KG1 (cell line): Measurements from ENCODE around the gene EYS.
"Not testable (repeated sequence)": the region's sequence is repeated elsewhere in the genome, so short reads cannot be mapped to it uniquely, and the experiment has no call there.

Experiments
- DNase-seq: peaks from one replicate; lab custom pipeline; 2025; lab: John Stamatoyannopoulos, UW

The EYS gene

DNA sequence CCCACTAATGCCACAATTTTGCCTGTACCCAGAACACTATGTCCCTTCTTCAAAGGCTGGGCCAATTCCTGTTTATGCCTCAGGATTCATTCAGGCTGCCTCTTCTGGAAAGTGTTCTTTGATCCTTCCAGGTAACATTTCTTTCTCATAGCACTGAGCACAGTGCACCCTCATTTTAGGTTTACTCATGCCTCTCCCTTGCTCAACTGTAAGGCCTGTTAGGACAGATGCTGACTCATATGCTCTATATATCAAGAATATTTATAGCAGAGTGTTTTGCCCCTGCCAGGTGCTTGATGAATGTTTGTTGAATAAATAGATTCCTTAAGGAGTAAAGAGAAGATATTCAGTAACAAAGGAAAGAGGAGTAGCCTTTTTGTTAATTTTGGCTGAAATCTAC lies 1807.5 kb downstream of the EYS start:
- no peak for DNase-seq

- DNase-seq, result no peak
Measured at GRCh38 chr6:63897952-63898351, 1809.1 kb downstream of the EYS start.

DNA sequence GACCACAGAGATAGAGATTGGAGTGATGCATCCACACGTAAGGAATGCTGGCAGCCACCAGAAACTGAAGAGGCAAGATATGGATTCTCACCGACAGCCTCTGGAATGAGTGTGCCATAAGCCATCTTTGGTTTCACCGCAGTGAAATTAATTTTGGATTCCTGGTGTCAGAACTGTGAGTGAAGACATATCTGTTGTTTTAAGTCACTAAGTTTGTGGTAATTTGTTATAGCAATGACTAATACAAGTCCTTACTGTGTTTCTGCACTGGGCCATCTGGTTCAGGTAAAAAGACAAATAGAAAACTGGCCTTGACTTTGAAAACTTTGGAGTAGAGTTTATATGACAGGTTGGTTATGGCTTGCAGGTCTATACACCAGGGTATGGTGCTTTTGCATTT lies 1809.6 kb downstream of the EYS start:
- DNase-seq, result no peak

GRCh38 chr6:63888416-63888815 lies 1818.6 kb downstream of the EYS start:
- DNase-seq, result no peak

DNA sequence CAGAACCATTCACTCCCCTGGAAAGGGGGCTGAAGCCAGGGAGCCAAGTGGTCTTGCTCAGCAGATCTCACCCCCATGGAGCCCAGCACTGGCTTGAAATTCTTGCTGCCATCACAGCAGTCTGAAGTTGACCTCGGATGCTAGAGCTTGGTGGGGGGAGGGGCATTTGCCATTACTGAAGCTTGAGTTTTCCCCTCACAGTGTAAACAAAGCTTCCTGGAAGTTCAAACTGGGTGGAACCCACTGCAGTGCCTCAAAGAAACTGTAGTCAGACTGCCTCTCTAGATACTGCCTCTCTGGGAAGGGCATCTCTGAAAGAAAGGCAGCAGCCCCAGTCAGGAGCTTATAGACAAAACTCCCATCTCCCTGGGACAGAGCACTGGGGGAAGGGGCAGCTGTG lies 1819.2 kb downstream of the EYS start:
- not testable (repeated sequence) for DNase-seq

DNA sequence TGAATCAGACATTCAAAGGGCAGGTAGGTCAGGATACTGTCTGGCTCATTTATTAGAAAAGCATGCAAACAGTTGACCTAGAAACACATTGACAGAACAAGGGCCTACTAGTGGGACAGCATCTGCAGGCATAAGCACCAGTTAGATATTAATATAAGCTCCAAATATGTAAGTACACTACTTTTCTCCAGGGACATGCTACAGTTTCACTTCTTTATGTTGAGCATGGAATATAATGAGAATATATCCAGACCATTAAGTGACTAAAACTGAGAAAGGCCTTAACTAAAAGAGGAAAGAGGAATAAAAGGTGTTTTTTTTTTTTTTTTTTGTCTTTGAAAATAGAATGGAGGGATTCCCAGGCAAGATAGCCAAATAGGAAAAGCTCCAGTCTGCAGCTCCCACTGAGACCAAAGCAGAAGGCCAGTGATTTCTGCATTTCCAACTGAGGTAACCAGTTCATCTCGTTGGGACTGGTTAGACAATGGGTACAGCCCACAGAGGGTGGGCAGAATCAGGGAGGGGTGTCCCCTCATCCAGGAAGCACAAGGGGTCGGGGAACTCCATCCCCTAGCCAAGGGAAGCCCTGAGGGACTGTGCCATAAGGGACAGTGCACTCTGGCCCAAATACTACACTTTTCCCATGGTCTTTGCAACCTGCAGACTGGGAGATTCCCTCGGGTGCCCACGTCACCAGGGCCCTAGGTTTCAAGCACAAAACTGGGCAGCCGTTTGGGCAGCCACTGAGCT lies 1819.8 kb downstream of the EYS start:
- DNase-seq, result no peak

DNA sequence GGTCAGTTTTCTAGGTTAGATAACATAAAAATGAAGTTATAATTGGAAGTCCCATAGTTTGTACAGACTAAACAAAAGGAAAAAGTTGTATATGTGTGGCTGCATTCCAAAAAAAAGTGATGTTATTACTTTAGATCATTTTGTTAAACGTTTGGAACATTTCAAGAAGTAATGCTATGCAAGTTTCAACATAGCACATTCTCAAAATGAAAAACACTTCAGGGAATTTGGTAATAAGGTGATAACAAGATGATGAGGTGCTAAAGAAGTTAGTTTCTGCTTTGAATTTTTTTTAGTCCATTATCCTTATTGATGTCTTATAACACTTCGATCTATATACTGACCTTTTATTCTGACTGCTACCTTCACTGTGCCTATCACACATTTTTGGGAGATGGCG lies 1820.7 kb downstream of the EYS start:
- no peak for DNase-seq

GRCh38 chr6:63883597-63883996 lies 1823.4 kb downstream of the EYS start:
- DNase-seq, result no peak

DNA sequence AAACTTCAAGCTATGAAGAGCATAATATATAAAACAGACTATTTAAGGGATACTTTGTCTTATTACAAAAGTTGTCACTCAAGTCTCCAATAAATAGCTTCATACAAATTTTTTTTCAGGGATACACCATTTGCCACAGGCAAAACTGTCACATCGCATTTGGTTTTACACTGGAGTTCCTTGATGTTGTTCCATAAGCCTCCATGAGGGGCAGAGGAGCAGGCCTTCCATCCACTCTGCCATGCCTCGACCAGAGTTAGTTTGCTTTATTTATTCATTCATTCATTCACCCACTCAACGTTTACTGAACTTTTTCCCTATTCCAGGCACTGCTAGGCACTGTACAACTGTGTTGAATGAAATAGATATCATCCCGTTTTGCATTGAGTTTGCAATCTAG lies 1824.8 kb downstream of the EYS start:
- no peak for DNase-seq

- DNase-seq, result no peak
Measured at GRCh38 chr6:63881791-63882190, 1825.2 kb downstream of the EYS start.

DNA sequence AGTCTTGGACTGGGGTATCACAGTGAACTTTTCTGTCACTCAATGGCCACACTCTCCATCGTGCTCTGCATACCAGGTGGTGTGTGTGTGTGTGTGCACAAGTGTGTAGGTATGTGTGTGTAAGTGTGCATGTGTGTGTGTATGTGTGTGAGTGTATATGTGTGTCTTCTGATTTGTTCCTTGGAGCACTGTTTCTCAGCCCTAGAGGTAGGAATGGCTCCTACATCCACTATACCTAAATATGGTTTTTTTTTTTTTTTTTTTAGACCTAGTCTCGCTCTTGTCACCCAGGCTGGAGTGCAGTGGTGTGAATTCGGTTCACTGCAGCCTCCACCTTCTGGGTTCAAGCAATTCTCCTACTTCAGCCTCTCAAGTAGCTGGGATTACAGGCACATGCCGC lies 1834.8 kb downstream of the EYS start:
- DNase-seq, result no peak

DNA sequence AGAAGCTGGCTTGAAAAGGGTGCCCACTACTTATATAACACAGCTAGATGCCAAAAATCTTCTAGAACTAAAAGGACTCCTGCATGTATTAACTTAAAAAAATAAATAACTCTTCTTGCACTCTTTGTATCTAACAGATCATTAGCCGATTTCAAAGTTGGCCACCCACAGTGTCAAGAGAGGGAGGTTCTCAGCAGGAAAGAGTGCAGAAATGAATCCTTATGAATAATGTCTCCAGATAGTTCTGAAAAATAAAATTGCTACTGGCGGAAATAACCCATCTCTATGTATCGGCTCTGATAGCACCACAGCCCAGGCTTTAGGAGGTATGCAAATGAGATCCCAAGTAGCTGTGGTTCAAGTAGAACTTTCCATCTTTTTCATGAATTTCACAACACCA lies 1838.7 kb downstream of the EYS start:
- DNase-seq, result no peak

- no peak for DNase-seq
Measured at GRCh38 chr6:63864671-63865318, 1842.2 kb downstream of the EYS start.

- DNase-seq, result no peak
Measured at GRCh38 chr6:63864061-63864460, 1843.0 kb downstream of the EYS start.

DNA sequence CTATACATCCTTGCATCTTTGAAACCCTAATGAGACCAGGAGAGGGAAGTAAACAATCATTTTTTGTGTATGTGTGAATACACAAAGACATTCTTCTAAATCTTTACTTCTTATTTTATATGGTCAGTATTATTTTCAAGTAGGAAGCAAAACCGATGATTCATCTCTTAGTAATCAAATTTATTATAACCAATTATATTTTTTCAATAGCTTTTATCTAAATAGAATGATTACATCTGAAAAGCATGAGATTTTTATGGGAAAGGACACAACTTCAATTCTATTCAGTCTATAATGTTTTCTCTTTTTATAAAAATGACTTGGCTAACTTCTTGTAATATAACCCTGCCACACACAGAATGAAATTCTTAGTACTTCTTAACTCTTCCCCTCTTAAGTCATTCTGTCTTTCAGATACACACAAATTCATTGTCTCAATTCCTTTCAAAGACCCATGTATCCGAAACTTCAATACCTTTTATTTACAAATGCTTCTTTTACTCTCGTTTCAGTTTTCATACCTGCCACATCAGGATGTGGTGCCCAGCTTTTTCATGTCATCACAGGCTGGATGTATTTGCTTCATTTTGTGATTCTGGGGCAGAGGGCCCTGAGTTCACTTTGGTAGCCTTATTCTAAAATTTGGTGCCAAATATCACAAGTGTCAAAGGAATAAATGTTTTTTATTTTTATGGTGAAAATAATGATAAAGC lies 1844.4 kb downstream of the EYS start:
- no peak for DNase-seq

DNA sequence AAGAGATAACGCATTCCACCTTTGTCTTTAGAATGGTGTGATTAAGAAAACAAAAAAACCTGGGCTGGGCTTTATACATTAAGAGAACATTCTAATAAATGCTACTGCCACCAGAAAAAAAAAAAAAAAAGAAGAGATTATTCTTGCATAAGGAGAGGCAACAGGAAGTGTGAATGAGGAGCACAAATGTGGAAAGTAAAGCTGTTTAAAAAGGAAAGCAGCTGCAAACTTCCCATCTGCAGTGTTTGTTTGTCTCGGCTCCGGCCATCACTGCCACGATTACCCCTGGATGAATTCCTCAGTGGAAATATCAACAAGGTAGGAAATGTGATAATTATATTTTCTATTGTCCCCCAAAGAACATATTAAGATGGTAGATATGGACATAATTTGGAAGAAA lies 1847.5 kb downstream of the EYS start:
- no peak for DNase-seq

DNA sequence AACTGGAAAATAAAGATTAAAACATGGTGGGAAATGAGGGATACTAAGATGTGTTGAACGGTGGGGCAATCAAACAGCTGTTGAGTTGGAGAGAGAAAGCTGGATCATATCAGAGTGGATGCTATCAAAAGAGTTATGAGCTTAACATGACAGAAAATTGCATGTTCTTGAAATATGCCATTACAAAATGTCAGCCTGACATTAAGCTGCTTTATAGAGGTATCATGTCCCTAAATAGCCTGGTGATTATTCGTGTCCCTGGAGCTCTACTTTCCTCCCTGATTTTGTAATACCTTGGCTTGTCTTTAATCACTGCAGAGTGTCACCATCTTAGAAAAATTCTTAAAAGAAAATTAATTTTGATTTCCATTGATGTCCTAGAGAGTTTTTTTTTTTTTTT lies 1848.3 kb downstream of the EYS start:
- DNase-seq, result no peak

DNA sequence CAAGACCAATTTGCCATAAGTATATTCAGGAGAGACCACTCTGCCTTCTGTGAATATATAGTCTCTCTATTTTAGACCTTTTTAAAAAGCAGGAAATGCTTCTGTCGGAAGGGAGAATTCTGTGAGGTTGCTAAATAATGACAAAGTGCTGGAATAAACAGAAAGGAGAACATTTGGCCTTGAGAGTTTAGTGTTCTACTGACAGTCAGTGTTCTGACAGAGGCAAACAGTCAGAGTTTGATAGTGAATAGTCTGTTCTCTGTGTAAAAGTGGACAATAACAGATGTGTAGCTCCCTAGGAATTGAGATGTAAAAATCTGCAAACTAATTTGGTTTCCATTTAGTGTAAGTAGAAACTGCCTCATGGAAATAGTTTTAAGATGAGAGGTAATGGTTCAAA lies 1850.8 kb downstream of the EYS start:
- DNase-seq, result no peak

DNA sequence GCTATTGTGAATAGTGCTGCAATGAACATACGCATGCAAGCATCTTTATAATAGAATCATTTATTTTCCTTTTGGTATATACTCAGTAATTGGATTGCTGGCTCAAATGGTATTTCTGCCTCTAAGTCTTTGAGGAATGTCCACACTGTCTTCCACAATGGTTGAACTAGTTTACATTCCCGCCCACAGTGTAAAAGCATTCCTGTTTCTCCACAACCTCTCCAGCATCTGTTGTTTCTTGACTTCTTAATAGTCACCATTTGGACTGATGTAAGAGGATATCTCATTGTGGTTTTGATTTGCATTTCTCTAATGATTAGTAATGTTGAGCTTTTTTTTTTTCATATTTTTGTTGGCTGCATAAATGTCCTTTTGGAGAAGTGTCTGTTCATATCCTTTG lies 1862.7 kb downstream of the EYS start:
- DNase-seq, result no peak

- no peak for DNase-seq
Measured at GRCh38 chr6:63839485-63839884, 1867.5 kb downstream of the EYS start.

DNA sequence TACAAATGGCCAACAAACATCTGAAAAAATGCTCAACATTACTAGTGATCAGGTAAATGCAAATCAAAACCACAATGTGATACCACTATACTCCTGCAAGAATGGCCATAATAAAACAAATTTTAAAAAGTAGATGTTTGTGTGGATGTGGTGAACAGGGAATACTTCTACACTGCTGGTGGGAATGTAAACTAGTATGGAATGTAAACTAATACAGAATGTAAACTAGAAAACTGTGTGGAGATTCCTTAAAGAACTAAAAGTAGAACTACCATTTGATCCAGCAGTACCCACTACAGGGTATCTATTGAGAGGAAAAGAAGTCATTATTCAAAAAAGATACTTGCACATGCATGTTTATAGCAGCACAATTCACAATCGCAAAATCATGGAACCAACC lies 1878.3 kb downstream of the EYS start:
- DNase-seq, result not testable (repeated sequence)

DNA sequence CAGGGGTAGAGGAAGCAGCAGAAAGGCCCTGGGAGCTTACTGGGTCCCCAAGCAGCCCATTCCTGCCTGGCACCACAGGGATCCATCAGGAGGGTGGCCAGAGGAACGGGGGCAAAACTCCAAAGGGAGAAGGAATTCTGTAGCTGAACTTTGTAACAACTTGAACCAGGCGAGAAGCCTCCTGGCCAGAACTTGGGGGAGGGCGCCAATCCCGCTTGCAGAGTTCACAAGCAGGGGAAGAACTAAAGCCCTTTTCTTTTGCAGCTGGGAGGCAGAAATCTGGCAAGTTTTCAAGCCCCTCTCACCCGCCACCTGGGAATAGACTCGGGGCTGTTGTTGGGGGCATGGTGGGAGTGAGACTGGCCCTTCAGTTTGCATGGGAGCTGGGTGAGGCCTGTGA lies 1882.3 kb downstream of the EYS start:
- DNase-seq, result no peak

GRCh38 chr6:63821442-63821841 lies 1885.6 kb downstream of the EYS start:
- DNase-seq, result no peak
